ENCODE results near the gene TFIP11.

Gene TFIP11

DNA sequence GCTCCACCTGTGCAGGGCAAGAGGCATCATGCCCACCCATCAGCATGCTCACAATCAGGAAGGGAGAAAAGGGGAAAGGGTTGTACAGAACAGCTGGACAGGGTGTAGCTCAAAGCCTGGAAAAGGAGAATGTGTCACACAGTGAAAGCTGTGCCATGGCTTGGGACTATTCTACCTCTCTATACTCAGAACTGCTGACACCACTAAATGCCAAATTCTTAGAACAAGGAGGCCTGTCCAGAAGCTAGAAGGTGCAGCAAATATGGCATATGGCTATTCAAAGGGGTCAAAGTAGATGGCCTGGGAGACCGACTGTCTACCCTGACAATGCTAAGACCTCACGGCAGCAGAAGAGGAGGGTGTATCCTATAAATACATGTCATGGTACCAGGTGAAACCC lies 41.5 kb downstream of the TFIP11 start:
- TF ChIP-seq, protein P1, sequence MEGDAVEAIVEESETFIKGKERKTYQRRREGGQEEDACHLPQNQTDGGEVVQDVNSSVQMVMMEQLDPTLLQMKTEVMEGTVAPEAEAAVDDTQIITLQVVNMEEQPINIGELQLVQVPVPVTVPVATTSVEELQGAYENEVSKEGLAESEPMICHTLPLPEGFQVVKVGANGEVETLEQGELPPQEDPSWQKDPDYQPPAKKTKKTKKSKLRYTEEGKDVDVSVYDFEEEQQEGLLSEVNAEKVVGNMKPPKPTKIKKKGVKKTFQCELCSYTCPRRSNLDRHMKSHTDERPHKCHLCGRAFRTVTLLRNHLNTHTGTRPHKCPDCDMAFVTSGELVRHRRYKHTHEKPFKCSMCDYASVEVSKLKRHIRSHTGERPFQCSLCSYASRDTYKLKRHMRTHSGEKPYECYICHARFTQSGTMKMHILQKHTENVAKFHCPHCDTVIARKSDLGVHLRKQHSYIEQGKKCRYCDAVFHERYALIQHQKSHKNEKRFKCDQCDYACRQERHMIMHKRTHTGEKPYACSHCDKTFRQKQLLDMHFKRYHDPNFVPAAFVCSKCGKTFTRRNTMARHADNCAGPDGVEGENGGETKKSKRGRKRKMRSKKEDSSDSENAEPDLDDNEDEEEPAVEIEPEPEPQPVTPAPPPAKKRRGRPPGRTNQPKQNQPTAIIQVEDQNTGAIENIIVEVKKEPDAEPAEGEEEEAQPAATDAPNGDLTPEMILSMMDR (IDR thresholded peaks at IDR 0.05; ENCODE audit: borderline replicate concordance, insufficient read depth, low read depth, low read length), result no peak
- no peak overlapping the region for H3K4me3 ChIP-seq (ENCODE audit: low read depth, low read length)

DNA sequence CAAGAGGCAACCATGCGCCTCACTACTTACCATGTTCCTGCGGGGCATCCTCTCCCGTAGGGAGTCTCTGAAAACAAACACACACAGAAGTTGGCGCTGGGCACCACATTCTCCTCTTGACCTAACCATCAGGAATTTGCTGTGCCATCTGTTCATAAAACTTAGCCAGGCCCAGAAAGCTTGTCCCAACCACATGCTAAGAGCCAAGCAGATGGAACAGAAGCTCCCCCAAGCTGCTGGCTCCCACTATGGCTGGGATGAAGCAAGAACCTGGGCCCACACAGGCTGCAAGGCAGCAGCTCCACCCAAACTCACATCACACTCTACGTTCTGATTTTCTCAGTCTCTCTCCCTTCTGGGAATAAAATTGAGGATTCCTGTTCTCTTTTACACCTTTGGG lies 46.1 kb downstream of the TFIP11 start:
- no peak overlapping the region for H3K4me3 ChIP-seq (ENCODE audit: low read depth, low read length)
- TF ChIP-seq, protein P1 (IDR thresholded peaks at IDR 0.05; ENCODE audit: borderline replicate concordance, insufficient read depth, low read depth, low read length), result no peak

DNA sequence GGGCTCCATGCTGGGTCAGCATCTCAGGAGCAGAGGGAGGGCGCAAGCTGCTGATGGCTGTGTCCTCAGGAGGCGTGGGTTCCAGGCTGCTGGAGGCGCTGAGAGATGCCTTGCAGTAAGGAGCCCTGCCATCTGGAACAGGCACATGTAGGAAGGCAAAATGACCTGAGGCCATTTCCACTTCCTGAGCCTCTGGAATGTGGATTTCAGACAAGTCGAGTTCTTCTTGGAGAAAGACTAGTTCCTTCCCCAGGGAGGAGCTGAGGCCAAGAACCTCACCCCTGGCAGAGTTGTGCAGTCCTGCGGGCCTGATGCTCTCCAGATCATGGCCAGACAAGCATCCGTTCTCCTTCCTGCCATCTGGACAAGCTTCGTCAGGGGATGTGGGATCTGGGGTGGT lies 48.0 kb downstream of the TFIP11 start:
- TF ChIP-seq, protein P1 (IDR thresholded peaks at IDR 0.05; ENCODE audit: borderline replicate concordance, insufficient read depth, low read depth, low read length), result no peak

DNA sequence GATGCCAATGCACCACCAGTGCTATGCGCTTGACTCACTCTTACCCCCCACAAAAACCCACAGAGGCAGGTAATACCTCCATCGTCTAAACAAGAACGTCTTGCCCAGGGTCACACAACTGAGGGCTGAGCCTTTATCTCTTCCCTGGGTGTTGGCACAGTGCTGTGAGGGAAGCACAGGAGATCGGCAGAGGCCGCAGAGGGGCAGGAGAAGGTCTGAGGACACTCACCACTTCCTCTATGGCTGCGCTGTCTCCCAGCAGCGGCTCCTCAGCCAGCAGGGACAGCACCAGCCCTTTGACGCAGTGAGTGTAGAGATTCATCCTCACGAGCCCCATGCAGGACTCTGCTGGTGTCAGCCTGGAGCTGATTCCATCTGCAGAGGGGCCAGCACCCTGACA lies 48.6 kb downstream of the TFIP11 start:
- H3K4me3 ChIP-seq (ENCODE audit: low read depth, low read length), result no peak overlapping the region
- TF ChIP-seq, protein P1 (IDR thresholded peaks at IDR 0.05; ENCODE audit: borderline replicate concordance, insufficient read depth, low read depth, low read length), result no peak

More for the DNA sequence above, 48.0 kb downstream of the TFIP11 start:
- H3K4me3 ChIP-seq (ENCODE audit: low read depth, low read length), result no peak overlapping the region

DNA sequence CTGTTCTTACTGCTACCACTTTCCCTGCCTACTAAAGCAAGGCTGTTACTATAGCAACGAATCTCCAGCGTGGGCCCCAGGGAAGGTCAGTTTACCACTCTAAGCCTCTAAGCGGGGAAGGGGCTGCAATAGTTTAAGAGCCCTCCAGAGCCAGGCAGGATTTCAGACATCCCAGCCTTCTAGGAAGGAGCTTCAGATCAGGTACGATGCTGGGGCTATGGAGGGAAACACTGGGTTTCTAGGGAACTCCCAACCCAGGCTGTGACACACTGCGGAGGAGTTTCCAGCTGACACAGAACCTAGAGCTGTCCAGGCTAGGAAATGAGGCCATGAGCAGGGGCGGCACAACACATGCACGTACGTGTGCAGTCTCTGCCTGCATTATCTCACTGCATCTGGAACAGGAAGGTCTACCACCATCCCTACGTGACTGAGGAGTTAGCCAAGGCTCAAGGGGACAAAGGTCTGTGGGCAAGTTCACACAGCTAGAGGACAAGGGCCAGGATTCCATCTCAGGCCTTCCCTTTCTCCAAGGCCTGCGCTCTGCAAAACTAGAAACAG lies 49.1 kb downstream of the TFIP11 start:
- H3K4me3 ChIP-seq (ENCODE audit: low read depth, low read length), result no peak overlapping the region
- TF ChIP-seq, protein P1 (IDR thresholded peaks at IDR 0.05; ENCODE audit: borderline replicate concordance, insufficient read depth, low read depth, low read length), result no peak

DNA sequence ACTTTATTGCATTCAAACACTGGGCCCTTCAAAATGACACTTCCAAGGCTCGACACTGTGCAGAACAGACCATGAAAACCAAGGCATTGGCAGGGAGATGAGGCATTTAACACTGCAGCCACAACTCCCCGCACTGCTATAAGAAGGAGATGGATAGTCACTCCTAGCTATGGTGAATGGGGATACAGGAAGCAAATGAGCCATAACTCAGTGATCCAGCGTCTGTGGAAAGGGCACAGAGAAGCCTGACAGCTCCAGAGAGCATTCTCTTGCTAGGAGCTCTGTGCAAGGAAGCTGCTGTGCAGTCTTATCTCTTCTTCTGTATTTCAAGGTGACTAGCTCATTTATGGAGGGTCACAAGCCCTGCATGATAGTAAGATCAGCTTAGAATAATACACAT lies 49.6 kb downstream of the TFIP11 start:
- no peak overlapping the region for H3K4me3 ChIP-seq (ENCODE audit: low read depth, low read length)
- TF ChIP-seq, protein P1 (IDR thresholded peaks at IDR 0.05; ENCODE audit: borderline replicate concordance, insufficient read depth, low read depth, low read length), result no peak

DNA sequence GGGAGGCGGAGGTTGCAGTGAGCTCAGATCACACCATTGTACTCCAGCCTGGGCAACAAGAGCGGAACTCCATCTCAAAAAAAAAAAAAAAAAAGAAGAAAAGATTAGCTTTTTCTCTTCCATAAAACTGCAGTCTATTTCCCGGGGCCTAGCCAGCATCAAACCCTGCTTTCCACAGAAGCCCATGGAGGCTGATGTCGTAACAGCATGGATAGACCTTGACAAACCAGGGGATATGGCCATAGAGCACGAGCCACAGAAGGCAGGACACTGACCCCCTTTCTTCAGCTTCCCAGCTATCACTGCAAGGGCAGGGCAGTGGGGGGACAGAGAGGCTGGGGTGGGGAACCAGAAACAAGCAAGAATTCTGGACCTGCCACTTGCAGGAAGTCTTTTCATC lies 50.2 kb downstream of the TFIP11 start:
- TF ChIP-seq, protein P1 (IDR thresholded peaks at IDR 0.05; ENCODE audit: borderline replicate concordance, insufficient read depth, low read depth, low read length), result no peak
- H3K4me3 ChIP-seq (ENCODE audit: low read depth, low read length), result no peak overlapping the region

All from GM12875 (cell line).